Nephron progenitor cell (in vitro differentiated cells): ENCODE results near the gene MGMT.

ENCODE experiments used
- DNase-seq: peaks from one replicate; pipeline ENCODE4 v3.0.0; 2021
- H3K27ac Mint-ChIP-seq: 2 replicates; pipeline ENCODE4 v1.8.0; 2021; ENCODE audit warnings: mild to moderate bottlenecking, moderate library complexity, mixed read lengths
- H3K27me3 Mint-ChIP-seq: 2 replicates; pipeline ENCODE4 v1.8.0; 2021; ENCODE audit warnings: mild to moderate bottlenecking, low read depth, mixed read lengths; ENCODE audit not compliant: poor library complexity
- H3K36me3 Mint-ChIP-seq: 2 replicates; pipeline ENCODE4 v1.8.0; 2021; ENCODE audit warnings: low read depth, mixed read lengths
- H3K4me1 Mint-ChIP-seq: 2 replicates; pipeline ENCODE4 v1.8.0; 2021; ENCODE audit warnings: mixed read lengths
- H3K4me3 Mint-ChIP-seq: 2 replicates; pipeline ENCODE4 v1.8.0; 2021; ENCODE audit warnings: mild to moderate bottlenecking, moderate library complexity, mixed read lengths
- H3K9me3 Mint-ChIP-seq: 2 replicates; pipeline ENCODE4 v1.8.0; 2021; ENCODE audit warnings: mild to moderate bottlenecking, moderate library complexity, mixed read lengths
- TF ChIP-seq, protein P1 (sequence below): fragments of 200-600 bp; sonication (generic); IDR thresholded peaks from 2 replicates; pipeline ENCODE4 v1.5.0; 2021; ENCODE audit warnings: antibody characterized with exemption

The MGMT gene

DNA sequence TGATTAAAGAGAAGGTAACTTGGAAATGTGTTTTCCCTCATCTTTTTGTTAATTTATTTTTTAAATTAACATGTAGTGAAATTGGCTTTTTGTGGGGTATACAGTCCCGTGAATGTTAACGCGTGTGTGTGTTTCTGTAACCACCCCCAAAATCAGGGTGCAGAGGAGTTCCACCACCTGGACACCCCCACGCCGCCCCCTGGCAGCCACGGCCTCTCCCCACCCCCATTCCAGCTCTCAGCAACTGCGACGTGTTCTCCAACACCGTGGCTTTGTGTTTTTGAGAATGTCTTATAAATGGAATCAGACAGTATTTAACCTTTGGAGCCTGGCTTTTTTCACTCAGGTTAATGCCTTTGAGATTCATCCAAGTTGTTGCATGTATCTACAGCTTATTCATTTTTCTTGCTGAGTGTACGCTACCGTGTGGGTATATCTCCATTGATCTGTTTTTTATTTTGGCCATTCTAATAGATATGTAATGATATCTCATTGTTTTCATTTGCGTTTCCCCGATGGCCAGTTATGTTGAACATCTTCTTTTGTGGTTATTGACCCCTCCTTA, 278.2 kb downstream of the MGMT start:
- DNase-seq = no peak
- Mint-ChIP-seq H3K4me1 (peaks cover 6% of the 10 kb centered on the region), H3K9me3 (peaks cover 34% of the 10 kb centered on the region), H3K36me3 (peaks cover 23% of the 10 kb centered on the region), H3K27ac (no peak overlapping the region), H3K27me3 (peaks cover 4% of the 10 kb centered on the region), H3K4me3 (no peak overlapping the region)
- TF ChIP-seq, protein P1, sequence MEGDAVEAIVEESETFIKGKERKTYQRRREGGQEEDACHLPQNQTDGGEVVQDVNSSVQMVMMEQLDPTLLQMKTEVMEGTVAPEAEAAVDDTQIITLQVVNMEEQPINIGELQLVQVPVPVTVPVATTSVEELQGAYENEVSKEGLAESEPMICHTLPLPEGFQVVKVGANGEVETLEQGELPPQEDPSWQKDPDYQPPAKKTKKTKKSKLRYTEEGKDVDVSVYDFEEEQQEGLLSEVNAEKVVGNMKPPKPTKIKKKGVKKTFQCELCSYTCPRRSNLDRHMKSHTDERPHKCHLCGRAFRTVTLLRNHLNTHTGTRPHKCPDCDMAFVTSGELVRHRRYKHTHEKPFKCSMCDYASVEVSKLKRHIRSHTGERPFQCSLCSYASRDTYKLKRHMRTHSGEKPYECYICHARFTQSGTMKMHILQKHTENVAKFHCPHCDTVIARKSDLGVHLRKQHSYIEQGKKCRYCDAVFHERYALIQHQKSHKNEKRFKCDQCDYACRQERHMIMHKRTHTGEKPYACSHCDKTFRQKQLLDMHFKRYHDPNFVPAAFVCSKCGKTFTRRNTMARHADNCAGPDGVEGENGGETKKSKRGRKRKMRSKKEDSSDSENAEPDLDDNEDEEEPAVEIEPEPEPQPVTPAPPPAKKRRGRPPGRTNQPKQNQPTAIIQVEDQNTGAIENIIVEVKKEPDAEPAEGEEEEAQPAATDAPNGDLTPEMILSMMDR = no peak

DNA sequence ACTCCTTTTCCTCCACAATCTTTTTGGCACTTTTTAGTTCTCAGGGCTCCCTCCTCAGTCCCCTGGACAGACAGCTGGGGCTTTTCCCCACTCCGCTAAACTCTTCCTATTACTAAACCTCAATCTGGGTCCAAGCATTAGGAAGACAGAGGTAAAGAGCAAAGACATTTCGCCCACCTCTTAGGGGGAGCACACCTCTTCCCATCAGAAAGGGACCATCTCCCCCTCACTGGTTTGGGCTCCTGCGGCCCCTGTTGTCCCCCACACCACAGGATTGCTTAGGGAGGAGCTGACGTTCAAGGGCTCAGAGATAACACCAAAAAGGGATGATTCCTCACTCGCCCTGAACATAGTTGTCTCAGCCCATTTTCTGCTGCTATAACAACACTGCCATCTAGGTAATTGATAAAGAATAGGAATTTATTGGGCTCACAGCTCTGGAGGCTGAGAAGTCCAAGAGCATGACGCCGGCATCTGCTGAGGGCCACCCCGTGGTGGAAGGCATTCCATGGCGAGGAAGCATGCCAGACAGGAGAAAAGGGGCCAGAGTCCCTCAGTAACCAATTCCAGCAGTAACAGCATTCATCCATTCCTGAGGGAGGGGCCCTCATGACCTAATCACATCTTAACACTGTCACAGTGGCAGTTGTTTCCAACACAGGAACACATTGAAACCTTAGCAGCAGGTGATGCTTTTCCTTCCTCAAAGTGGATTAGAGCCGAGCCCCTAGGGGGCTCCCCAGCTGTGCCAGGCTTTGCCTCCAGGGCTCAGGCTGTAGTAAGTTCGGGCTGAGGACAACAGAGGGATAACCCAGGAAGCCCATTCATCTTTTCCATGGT, 287.4 kb downstream of the MGMT start:
- no peak overlapping the region for H3K4me3 Mint-ChIP-seq
- no peak for DNase-seq
- H3K27ac Mint-ChIP-seq = no peak overlapping the region
- peaks cover 5% of the 10 kb centered on the region for H3K4me1 Mint-ChIP-seq
- peaks cover 15% of the 10 kb centered on the region for H3K27me3 Mint-ChIP-seq
- TF ChIP-seq, protein P1 = no peak
- H3K9me3 Mint-ChIP-seq = peaks cover 54% of the 10 kb centered on the region
- H3K36me3 Mint-ChIP-seq = peaks cover 34% of the 10 kb centered on the region

DNA sequence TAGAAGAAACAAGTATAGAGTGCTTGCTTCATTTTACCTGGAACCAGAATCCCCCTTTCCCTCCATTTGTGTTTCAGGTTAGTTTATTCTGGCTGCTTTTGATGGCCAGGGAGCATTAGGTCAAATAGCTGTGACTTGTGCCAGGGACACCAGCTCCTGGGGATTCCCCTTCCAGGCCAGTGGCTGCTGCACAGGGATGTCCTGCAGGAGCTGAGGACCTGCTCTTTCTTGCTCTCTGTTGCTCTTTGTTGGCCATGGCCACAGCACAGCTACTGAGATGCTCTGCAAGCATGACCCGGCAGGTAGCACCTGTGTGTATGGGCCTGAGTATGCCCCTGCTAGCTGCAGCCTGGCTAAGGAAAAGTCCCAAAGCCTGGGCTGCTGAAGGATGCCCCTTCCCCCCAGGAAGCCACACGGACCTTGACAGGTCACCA, 288.1 kb downstream of the MGMT start:
- Mint-ChIP-seq H3K4me1 (peaks cover 5% of the 10 kb centered on the region), H3K36me3 (peaks cover 29% of the 10 kb centered on the region), H3K4me3 (no peak overlapping the region), H3K9me3 (peaks cover 46% of the 10 kb centered on the region), H3K27ac (no peak overlapping the region), H3K27me3 (peaks cover 15% of the 10 kb centered on the region)
- DNase-seq = no peak
- TF ChIP-seq, protein P1 = no peak

DNA sequence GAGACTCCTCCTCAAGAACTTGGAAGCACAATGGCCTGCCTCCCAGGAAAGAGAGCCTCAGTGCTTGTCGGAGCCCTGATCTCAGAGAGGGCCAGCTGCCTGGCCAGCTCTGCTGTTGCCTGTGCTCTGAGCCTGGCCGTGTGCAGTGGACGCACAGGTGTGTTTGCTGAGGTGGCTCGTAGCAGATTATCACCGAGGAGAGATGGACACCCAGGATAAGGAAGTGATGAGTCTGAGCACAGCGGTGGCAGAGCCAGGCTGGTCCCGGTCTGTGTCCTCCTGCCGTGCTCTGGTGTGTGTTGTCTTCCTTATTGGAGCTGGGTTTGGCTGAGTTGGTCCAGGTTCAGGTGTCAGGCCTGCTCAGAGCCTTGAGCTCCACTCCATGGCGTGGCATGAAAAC, 288.6 kb downstream of the MGMT start:
- peaks cover 44% of the 10 kb centered on the region for H3K9me3 Mint-ChIP-seq
- TF ChIP-seq, protein P1 = no peak
- H3K27ac Mint-ChIP-seq = no peak overlapping the region
- H3K4me3 Mint-ChIP-seq = no peak overlapping the region
- peaks cover 28% of the 10 kb centered on the region for H3K36me3 Mint-ChIP-seq
- no peak for DNase-seq
- H3K4me1 Mint-ChIP-seq = peaks cover 5% of the 10 kb centered on the region
- peaks cover 15% of the 10 kb centered on the region for H3K27me3 Mint-ChIP-seq

DNA sequence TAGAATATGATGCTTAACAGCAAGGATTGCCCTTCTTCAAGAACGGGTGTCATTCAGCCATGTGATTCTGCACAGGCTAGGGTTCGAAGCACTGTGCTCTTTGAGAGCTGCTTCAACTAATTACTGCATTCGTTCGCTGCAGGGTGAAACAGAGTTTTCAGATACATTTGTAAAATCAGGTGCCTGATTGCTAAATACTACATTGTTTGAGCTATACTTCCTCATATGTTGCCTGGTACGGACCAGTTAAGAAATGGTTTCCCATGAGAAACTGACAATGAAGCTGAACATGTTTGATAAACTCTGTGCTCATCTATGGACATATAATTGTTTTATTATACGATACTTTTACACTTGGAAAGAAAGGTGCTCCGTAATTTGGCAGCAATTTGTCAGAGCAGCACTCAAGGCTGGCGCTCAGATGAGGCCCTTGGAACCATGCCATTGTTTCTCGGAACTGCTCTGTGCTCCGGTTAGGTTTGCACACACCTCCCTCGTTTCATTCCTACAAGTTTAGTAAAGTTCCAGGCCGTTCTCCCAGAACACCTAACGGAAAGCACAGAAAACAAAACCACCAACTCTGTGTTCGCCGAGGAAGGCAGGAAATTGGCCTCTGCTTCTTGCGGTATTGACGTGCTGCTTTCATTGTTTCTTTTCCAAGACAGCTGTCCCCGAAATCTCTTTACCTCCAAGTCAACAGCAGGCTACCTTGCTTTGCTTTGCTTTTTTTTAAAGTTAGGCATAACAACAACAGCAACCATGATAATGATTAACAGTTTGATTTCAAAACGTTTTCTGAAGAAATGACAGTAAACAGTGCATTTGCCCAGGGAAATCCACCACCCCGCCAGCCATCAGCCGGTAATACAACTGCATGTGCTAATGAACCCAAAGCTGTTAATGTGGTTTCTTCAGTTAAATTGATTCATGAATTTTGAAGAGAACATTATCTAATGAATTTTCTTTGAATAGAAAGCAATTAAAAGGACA, 290.2 kb downstream of the MGMT start:
- TF ChIP-seq, protein P1 = no peak
- peaks cover 15% of the 10 kb centered on the region for H3K27me3 Mint-ChIP-seq
- H3K9me3 Mint-ChIP-seq = peaks cover 28% of the 10 kb centered on the region
- no peak overlapping the region for H3K27ac Mint-ChIP-seq
- no peak overlapping the region for H3K4me3 Mint-ChIP-seq
- H3K36me3 Mint-ChIP-seq = peaks cover 26% of the 10 kb centered on the region
- peaks cover 11% of the 10 kb centered on the region for H3K4me1 Mint-ChIP-seq
- DNase-seq = no peak
